Activated effector memory CD4-positive, alpha-beta T cell treated with Interleukin-2 at 50 U/mL for 16 hours (primary cell): Measurements from ENCODE around the gene LLCFC1.

Experiments
- DNase-seq: peaks from one replicate; pipeline ENCODE4 v3.0.0-alpha.2; 2020

LLCFC1 gene

GRCh38 chr7:142939226-142939910, at the start of gene LLCFC1:
Gene LLCFC1 (plus strand): TSS chr7:142939484. CDS start chr7:142939622, 138 bp downstream.
- no peak for DNase-seq

GRCh38 chr7:142889816-142890215, 49.5 kb upstream of the LLCFC1 start:
- DNase-seq, result no peak

- no peak for DNase-seq
Measured at GRCh38 chr7:142890874-142891485, 48.3 kb upstream of the LLCFC1 start.

GRCh38 chr7:142891490-142892082, 47.7 kb upstream of the LLCFC1 start:
- DNase-seq, result no peak

- DNase-seq, result no peak
Measured at GRCh38 chr7:142892951-142893350, 46.3 kb upstream of the LLCFC1 start.

- no peak for DNase-seq
Measured at GRCh38 chr7:142894112-142894984, 44.9 kb upstream of the LLCFC1 start.

GRCh38 chr7:142894985-142895593, 44.2 kb upstream of the LLCFC1 start:
- DNase-seq, result no peak

- DNase-seq, result no peak
Measured at GRCh38 chr7:142896151-142896550, 43.1 kb upstream of the LLCFC1 start.

GRCh38 chr7:142896741-142897379, 42.4 kb upstream of the LLCFC1 start:
- no peak for DNase-seq

- DNase-seq, result no peak
Measured at GRCh38 chr7:142897691-142898090, 41.6 kb upstream of the LLCFC1 start.

- DNase-seq, result no peak
Measured at GRCh38 chr7:142898377-142899170, 40.7 kb upstream of the LLCFC1 start.

GRCh38 chr7:142899661-142900060, 39.6 kb upstream of the LLCFC1 start:
- no peak for DNase-seq

GRCh38 chr7:142901426-142902259, 37.6 kb upstream of the LLCFC1 start:
- no peak for DNase-seq

- DNase-seq, result no peak
Measured at GRCh38 chr7:142904128-142904527, 35.2 kb upstream of the LLCFC1 start.

GRCh38 chr7:142905759-142906158, 33.5 kb upstream of the LLCFC1 start:
- no peak for DNase-seq

GRCh38 chr7:142906643-142907042, 32.6 kb upstream of the LLCFC1 start:
- DNase-seq, result no peak

- DNase-seq, result no peak
Measured at GRCh38 chr7:142908290-142908689, 31.0 kb upstream of the LLCFC1 start.

- DNase-seq, result no peak
Measured at GRCh38 chr7:142908921-142909890, 30.1 kb upstream of the LLCFC1 start.

- no peak for DNase-seq
Measured at GRCh38 chr7:142910031-142910433, 29.3 kb upstream of the LLCFC1 start.
